AG09309 (cell line): ENCODE measurements around the gene ATP5F1E.
A peak's percentile ranks its signal among the peaks of the same experiment; 100 is the strongest.

Experiments used
- DNase-seq: peaks from one replicate; pipeline ENCODE4 v3.0.0-alpha.2; 2010; ENCODE audit warnings: low read depth
- H3K4me3 ChIP-seq: 2 replicates; pipeline ENCODE4 v1.5.1; 2011; ENCODE audit warnings: mild to moderate bottlenecking, low read depth, low read length, moderate library complexity; ENCODE audit not compliant: control insufficient read depth
- TF ChIP-seq, protein P1 (sequence below): IDR thresholded peaks from 2 replicates; pipeline ENCODE4 v1.5.1; 2011; ENCODE audit warnings: mild to moderate bottlenecking, low read depth, low read length, inconsistent platforms; ENCODE audit not compliant: insufficient read depth, control insufficient read depth; ENCODE audit errors: missing control alignments

ATP5F1E gene

GRCh38 chr20:58982406-58983114 lies 49.6 kb downstream of the ATP5F1E start:
- no peak for DNase-seq
- H3K4me3 ChIP-seq: peak overlapping the region; percentile 83
- TF ChIP-seq, protein P1, sequence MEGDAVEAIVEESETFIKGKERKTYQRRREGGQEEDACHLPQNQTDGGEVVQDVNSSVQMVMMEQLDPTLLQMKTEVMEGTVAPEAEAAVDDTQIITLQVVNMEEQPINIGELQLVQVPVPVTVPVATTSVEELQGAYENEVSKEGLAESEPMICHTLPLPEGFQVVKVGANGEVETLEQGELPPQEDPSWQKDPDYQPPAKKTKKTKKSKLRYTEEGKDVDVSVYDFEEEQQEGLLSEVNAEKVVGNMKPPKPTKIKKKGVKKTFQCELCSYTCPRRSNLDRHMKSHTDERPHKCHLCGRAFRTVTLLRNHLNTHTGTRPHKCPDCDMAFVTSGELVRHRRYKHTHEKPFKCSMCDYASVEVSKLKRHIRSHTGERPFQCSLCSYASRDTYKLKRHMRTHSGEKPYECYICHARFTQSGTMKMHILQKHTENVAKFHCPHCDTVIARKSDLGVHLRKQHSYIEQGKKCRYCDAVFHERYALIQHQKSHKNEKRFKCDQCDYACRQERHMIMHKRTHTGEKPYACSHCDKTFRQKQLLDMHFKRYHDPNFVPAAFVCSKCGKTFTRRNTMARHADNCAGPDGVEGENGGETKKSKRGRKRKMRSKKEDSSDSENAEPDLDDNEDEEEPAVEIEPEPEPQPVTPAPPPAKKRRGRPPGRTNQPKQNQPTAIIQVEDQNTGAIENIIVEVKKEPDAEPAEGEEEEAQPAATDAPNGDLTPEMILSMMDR: no peak

DNA sequence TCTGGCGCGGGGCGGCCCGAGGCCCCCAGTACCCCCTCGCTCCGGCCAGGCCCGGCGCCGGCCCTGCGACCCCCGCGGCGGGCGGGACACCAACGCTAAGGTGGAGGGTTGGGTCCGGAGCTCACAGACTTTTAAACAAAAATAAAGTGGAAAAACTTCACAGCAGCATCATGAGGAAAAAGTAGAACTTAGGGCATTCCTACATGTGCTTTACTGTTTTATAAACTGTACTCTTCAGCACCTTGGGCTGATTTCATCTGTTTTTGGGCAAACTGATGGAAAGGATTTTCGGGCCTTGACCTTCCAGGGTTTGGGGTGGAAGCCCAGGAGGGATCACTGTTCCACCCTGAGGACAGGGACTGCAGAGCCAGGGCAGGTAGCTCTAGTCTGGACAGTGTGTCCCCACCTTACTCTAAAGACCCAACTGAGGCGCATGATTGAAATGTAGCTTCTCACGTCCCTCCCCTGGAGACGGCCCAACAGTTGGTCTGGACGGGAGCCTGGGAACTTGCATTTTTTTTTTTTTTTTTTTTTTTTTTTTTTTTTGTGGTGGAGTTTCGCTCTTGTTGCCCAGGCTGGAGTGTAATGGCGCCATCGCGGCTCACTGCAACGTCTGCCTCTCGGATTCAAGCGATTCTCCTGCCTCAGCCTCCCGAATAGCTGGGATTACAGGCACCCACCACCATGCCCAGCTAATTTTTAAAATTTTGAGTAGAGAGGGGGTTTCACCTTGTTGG lies 50.3 kb downstream of the ATP5F1E start:
- peak overlapping the region; percentile 83 for H3K4me3 ChIP-seq
- TF ChIP-seq, protein P1: no peak
- DNase-seq: no peak

- DNase-seq: no peak
- TF ChIP-seq, protein P1: no peak
- H3K4me3 ChIP-seq: peak within 1 kb of the TSS; percentile 83
Observed at GRCh38 chr20:58980711-58981627, 51.2 kb downstream of the ATP5F1E start, which contains the start of gene NELFCD. TSS of gene NELFCD (plus strand) at chr20:58981256. CDS start at chr20:58981310, 54 bp downstream.

DNA sequence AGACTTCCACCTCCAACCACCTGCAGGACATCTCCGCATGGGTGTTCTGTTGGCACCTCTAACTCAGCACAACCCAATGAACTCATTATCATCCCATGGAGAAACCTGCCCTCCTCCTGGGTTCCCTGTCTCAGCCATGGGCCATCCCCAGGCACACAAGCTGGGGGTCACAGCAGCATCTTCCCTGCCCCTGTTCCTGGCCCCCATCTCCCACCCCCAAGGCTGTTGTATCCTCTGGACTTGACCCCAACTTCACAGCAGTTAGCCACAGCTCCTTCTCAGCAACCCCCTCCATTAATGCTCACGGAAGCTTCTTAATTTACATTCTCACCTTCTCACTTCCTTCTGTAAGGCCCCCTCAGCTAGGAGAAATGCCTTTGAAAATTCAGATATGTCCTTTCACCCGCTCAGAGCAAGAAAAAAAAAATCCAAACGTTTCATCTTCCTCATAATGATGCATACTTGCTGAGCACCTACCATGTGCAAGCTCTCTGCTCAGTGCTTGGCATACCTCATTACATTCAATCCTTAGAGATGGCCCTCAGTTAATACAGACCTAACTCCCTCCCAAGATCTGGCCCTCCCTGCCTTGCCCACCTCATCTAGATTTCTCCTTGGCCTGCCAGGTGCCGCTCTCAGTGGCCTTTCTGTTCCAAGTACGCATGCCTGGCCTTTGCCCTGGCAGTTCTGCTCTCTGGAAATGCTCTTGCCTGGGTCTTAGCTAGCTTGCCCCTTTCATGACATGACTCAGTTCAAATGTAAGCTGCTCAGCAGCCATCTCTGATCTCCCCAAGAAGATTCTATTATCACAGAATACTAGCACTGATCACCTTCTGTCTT lies 53.6 kb downstream of the ATP5F1E start:
- no peak for DNase-seq
- no peak overlapping the region for H3K4me3 ChIP-seq
- TF ChIP-seq, protein P1: no peak

DNA sequence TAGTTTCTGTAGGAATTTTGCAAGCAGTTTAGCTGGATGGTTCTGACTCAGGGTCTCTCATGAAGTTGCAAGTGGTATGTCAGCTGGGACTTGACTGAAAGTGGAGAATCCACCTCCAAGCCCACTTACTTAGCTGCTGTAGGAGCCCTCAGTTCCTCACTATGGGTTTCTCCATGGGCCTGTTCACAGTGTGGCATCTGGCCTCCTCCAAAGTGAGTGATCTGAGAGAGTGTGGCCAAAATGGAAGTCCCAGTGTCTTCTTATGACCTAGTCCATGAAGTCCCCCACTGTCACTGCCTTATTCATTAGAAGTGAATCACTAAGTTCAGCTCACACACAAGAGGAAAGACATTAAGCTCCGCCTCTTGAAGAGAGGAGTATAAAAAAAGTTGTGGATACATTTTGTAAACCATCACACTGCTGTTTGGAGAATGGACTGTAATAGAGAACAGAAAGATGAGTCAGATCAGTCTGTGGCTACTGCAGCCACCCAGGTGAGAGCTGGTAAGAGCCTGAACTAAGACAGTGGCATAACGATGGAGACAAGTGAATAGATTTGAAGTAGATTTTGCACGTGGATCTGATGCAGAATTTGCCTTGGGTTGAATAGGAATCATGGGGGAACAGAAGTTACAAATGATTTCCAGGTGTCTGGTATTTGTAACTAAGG lies 55.9 kb downstream of the ATP5F1E start:
- no peak for DNase-seq
- TF ChIP-seq, protein P1: no peak
- no peak overlapping the region for H3K4me3 ChIP-seq
